H1 (cell line): ENCODE data around the gene ZWILCH. TPM values are rescaled to one million over a fixed set of nuclear protein-coding genes. Genes with fewer than 3 reads are reported as not detected.

Experiments used
- POLR2A ChIP-seq, 2 experiments: IDR thresholded peaks; 1 replicate in 1 of 2; 2 replicates in 1 of 2; pipeline ENCODE4 v1.6.1; 2011; ENCODE audit warnings: low read depth in 2 of 2, low read length in 2 of 2, mild to moderate bottlenecking in 2 of 2; ENCODE audit errors: control extremely low read depth in 1 of 2
- SAP30 ChIP-seq: fragments of 300-600 bp; sonication (generic); IDR thresholded peaks from 2 replicates; pipeline ENCODE4 v1.7.1; 2012; ENCODE audit warnings: low read length, moderate library complexity, mild to moderate bottlenecking, inconsistent platforms; ENCODE audit not compliant: insufficient read depth, insufficient replicate concordance
- SP1 ChIP-seq: IDR thresholded peaks from 2 replicates; pipeline ENCODE4 v1.6.1; 2011; ENCODE audit warnings: low read depth, low read length
- SP2 ChIP-seq: IDR thresholded peaks from 2 replicates; pipeline ENCODE4 v1.6.1; 2012; ENCODE audit warnings: mild to moderate bottlenecking, low read length, inconsistent platforms
- polyA plus RNA-seq, 7 experiments: library from polyadenylated mRNA; depleted of rRNA in 3 of 7; stranded (reverse) in 5 of 7; unstranded in 2 of 7; fragments of >200 nt in 5 of 7; fragments of 200-250 nt in 2 of 7; gene quantifications; 1 replicate in 5 of 7; 2 replicates in 1 of 7; 4 replicates in 1 of 7; pipeline versions ENCODE4 v1.2.1 to v1.2.3, GENCODE V29; 2011 to 2013; ENCODE audit warnings: missing spikeins in 2 of 7, mixed read lengths in 2 of 7
- total RNA-seq: library from RNA; stranded (reverse); fragmentation: NEBNext Ultra II Directional; extraction: Animal tissue kit (Norgen Biotek cat#: 25700); gene quantifications from 2 replicates; pipeline ENCODE4 v1.2.1, GENCODE V29; 2021
- TF ChIP-seq, protein P1 (sequence below), 3 experiments: IDR thresholded peaks; 1 replicate in 2 of 3; 2 replicates in 1 of 3; pipeline versions ENCODE4 v1.5.1 to v1.6.1; 2011; ENCODE audit warnings: low read length in 3 of 3, mild to moderate bottlenecking in 3 of 3, inconsistent platforms in 2 of 3, low read depth in 1 of 3, moderate library complexity in 1 of 3; ENCODE audit not compliant: insufficient read depth in 1 of 3; ENCODE audit errors: control extremely low read depth in 1 of 3

Gene ZWILCH
- total and polyA plus RNA-seq, 2 of the 8 experiments (the other 6 are each of a cell fraction or from before 2014, with no cell fraction given): 18.1 to 61.5 TPM

DNA sequence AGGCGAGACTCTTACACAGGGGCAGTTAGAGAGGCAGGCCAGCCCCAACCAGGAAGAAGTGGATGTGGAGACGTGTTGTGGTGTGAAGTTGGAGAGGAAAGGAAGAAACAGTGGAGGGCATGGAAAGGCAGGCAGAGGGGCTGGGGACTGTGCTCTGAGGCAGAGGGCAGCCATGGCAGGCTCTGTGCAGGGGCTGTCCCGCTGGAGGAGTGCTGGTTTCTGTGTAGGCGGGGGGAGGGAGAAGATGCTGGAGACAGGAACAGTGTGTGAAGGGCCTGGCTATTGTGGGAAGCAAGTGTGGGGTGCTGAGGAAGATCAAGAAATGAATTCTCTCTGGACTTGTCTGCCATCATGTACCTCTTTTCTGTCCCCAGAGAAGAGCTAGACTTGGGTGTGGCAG, 28.6 kb upstream of the ZWILCH start (continued):
- TF ChIP-seq, protein P1, sequence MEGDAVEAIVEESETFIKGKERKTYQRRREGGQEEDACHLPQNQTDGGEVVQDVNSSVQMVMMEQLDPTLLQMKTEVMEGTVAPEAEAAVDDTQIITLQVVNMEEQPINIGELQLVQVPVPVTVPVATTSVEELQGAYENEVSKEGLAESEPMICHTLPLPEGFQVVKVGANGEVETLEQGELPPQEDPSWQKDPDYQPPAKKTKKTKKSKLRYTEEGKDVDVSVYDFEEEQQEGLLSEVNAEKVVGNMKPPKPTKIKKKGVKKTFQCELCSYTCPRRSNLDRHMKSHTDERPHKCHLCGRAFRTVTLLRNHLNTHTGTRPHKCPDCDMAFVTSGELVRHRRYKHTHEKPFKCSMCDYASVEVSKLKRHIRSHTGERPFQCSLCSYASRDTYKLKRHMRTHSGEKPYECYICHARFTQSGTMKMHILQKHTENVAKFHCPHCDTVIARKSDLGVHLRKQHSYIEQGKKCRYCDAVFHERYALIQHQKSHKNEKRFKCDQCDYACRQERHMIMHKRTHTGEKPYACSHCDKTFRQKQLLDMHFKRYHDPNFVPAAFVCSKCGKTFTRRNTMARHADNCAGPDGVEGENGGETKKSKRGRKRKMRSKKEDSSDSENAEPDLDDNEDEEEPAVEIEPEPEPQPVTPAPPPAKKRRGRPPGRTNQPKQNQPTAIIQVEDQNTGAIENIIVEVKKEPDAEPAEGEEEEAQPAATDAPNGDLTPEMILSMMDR (IDR thresholded peaks at IDR 0.05; ENCODE audit: control extremely low read depth in 1 of 3, insufficient read depth in 1 of 3, low read depth in 1 of 3, low read length in 3 of 3): no peak
- TF ChIP-seq SP1 (no peak), SAP30 (no peak), POLR2A (IDR thresholded peaks at IDR 0.05; ENCODE audit: control extremely low read depth in 1 of 2, low read depth in 2 of 2, low read length in 2 of 2) (no peak), SP2 (no peak)
